ENCODE data around the gene TSSK2.

Gene TSSK2

GRCh38 chr22:19181786-19182471, 50.8 kb downstream of the TSSK2 start:
- no peak for TF ChIP-seq CTCF (IDR thresholded peaks at IDR 0.05)
- no peak overlapping the region for H3K4me3 ChIP-seq (ENCODE audit: low read depth in 1 of 2, low read length in 1 of 2)
- H3K9me3 ChIP-seq, result no peaks in the 10 kb centered on the region

More at GRCh38 chr22:19181786-19182471, 50.8 kb downstream of the TSSK2 start:
- no peak overlapping the region for H3K27ac ChIP-seq
- peaks cover 8% of the 10 kb centered on the region for H3K27me3 ChIP-seq
- H3K4me1 ChIP-seq (ENCODE audit: control insufficient read depth in 1 of 2, insufficient read depth in 1 of 2, low read depth in 1 of 2, low read length in 1 of 2), result peaks cover 13 to 21% of the 10 kb centered on the region in 2 experiments
- H3K36me3 ChIP-seq, result peaks cover 76% of the 10 kb centered on the region

Measured in neutrophil (primary cell).